ENCODE measurements around the gene GAS7.

The GAS7 gene

DNA sequence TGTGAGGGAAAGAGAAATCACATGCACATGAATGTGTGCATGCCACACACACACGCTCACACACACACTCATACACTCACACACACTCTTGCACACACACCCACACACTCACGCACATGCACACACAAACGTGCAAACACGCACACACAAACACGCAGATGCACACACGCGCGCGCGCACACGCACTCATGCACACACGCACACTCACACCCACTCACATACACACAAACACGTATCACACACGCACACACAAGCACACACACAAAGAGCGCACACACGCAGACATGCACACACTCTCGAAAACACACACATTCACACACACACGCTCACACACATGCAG, 72.2 kb downstream of the GAS7 start:
- no peak for DNase-seq (ENCODE audit: low read depth in 1 of 2, low spot score in 1 of 2)
- Histone ChIP-seq H3K27me3 (ENCODE audit: insufficient read depth, poor library complexity, severe bottlenecking) (no peaks in the 10 kb centered on the region), H3K4me3 (replicated peaks; ENCODE audit: insufficient read depth, low read length) (no peak overlapping the region), H3K27ac (replicated peaks) (no peak overlapping the region)
- TF ChIP-seq, protein P1, sequence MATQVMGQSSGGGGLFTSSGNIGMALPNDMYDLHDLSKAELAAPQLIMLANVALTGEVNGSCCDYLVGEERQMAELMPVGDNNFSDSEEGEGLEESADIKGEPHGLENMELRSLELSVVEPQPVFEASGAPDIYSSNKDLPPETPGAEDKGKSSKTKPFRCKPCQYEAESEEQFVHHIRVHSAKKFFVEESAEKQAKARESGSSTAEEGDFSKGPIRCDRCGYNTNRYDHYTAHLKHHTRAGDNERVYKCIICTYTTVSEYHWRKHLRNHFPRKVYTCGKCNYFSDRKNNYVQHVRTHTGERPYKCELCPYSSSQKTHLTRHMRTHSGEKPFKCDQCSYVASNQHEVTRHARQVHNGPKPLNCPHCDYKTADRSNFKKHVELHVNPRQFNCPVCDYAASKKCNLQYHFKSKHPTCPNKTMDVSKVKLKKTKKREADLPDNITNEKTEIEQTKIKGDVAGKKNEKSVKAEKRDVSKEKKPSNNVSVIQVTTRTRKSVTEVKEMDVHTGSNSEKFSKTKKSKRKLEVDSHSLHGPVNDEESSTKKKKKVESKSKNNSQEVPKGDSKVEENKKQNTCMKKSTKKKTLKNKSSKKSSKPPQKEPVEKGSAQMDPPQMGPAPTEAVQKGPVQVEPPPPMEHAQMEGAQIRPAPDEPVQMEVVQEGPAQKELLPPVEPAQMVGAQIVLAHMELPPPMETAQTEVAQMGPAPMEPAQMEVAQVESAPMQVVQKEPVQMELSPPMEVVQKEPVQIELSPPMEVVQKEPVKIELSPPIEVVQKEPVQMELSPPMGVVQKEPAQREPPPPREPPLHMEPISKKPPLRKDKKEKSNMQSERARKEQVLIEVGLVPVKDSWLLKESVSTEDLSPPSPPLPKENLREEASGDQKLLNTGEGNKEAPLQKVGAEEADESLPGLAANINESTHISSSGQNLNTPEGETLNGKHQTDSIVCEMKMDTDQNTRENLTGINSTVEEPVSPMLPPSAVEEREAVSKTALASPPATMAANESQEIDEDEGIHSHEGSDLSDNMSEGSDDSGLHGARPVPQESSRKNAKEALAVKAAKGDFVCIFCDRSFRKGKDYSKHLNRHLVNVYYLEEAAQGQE (IDR thresholded peaks at IDR 0.05; ENCODE audit: insufficient replicate concordance, low read depth), result no peak
- TF ChIP-seq, protein P2, sequence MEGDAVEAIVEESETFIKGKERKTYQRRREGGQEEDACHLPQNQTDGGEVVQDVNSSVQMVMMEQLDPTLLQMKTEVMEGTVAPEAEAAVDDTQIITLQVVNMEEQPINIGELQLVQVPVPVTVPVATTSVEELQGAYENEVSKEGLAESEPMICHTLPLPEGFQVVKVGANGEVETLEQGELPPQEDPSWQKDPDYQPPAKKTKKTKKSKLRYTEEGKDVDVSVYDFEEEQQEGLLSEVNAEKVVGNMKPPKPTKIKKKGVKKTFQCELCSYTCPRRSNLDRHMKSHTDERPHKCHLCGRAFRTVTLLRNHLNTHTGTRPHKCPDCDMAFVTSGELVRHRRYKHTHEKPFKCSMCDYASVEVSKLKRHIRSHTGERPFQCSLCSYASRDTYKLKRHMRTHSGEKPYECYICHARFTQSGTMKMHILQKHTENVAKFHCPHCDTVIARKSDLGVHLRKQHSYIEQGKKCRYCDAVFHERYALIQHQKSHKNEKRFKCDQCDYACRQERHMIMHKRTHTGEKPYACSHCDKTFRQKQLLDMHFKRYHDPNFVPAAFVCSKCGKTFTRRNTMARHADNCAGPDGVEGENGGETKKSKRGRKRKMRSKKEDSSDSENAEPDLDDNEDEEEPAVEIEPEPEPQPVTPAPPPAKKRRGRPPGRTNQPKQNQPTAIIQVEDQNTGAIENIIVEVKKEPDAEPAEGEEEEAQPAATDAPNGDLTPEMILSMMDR (IDR thresholded peaks at IDR 0.05; ENCODE audit: insufficient read depth, low read length), result no peak
- no peak for TF ChIP-seq POLR2AphosphoS5 (IDR thresholded peaks at IDR 0.05; ENCODE audit: low read depth)
- no peak for TF ChIP-seq GABPA (IDR thresholded peaks at IDR 0.05; ENCODE audit: low read depth)
- TF ChIP-seq SPI1 (IDR thresholded peaks at IDR 0.05; ENCODE audit: borderline replicate concordance, low read depth), result no peak

DNA sequence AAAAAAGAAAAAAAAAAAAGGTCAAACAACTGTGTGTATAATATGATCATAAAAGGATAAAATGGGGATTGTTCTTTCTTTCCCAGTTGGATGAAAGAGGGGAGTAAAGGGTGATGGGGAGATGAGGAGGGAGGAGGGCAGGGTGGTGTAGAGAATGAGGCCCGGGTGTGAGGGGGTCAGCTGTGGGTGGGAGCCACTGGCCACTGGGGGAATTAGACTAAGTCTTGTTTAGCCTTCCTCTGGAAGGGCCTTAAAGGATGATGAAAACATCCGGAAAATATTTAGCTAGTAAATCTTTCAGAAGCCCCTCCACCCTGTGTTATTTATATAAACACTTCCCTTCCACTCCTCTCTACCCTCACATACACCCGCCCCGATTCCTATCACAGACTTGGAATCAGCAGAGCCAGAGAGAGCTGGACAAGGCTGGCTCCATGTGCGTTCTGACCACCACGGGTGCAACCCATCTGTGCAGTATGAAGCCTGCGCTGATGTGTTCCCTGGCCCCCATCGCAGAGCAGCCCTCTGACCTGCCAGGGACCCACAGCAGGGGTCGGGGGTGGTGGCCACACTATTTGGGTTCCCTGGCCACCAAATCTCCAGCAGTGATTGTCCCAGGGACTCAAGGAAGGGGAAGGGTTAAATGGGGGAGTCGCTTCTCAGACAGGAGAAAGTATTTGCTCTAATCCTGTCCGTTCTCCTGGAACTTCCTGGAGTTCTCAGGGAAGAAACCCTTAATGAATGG, 72.7 kb downstream of the GAS7 start:
- Histone ChIP-seq H3K4me3 (replicated peaks; ENCODE audit: insufficient read depth, low read length) (no peak overlapping the region), H3K27me3 (ENCODE audit: insufficient read depth, poor library complexity, severe bottlenecking) (no peaks in the 10 kb centered on the region), H3K27ac (replicated peaks) (no peak overlapping the region)
- DNase-seq (ENCODE audit: low read depth in 1 of 2, low spot score in 1 of 2), result no peak
- TF ChIP-seq, protein P2 (IDR thresholded peaks at IDR 0.05; ENCODE audit: insufficient read depth, low read length), result no peak
- TF ChIP-seq SPI1 (IDR thresholded peaks at IDR 0.05; ENCODE audit: borderline replicate concordance, low read depth), result no peak
- TF ChIP-seq, protein P1 (IDR thresholded peaks at IDR 0.05; ENCODE audit: insufficient replicate concordance, low read depth), result no peak
- no peak for TF ChIP-seq GABPA (IDR thresholded peaks at IDR 0.05; ENCODE audit: low read depth)

DNA sequence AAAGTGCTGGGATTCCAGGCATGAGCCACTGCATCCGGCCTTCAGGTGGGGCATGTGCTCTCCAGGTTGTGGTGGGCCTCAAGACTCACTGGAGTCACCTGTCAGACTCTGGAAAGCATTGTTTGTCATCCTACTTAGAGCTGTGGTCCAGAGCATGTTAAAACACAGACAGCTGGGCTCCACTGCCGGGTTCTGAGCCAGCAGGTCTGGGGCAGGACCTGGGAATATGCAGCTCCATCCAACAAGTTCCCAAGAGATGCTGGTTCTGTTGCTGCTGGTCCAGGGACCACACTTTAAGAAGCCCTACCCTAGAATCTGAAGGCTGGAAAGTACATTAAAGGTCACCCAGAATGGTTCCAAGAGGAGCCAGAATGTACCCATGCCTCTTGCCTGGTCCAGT, 75.3 kb downstream of the GAS7 start:
- DNase-seq (ENCODE audit: low read depth in 1 of 2, low spot score in 1 of 2), result no peak
- Histone ChIP-seq H3K4me3 (replicated peaks; ENCODE audit: insufficient read depth, low read length) (no peak overlapping the region), H3K27me3 (ENCODE audit: insufficient read depth, poor library complexity, severe bottlenecking) (no peaks in the 10 kb centered on the region), H3K27ac (replicated peaks) (no peak overlapping the region)
- TF ChIP-seq GABPA (IDR thresholded peaks at IDR 0.05; ENCODE audit: low read depth) (no peak), POLR2AphosphoS5 (IDR thresholded peaks at IDR 0.05; ENCODE audit: low read depth) (no peak), SPI1 (IDR thresholded peaks at IDR 0.05; ENCODE audit: borderline replicate concordance, low read depth) (no peak)
- TF ChIP-seq, protein P1 (IDR thresholded peaks at IDR 0.05; ENCODE audit: insufficient replicate concordance, low read depth), result no peak
- TF ChIP-seq, protein P2 (IDR thresholded peaks at IDR 0.05; ENCODE audit: insufficient read depth, low read length), result no peak
